ENCODE results near the gene MRPS6.

GRCh38 chr21:34170886-34171285, 97.5 kb downstream of the MRPS6 start:
- no peak for TF ChIP-seq CTCF (IDR thresholded peaks at IDR 0.05; ENCODE audit: low read depth, low read length, poor library complexity, severe bottlenecking)
- no peak for TF ChIP-seq EZH2phosphoT487 (IDR thresholded peaks at IDR 0.05; ENCODE audit: borderline replicate concordance, low read length)
